GM23248 (cell line): Measurements from ENCODE around the gene PERCC1. TPM values are rescaled to one million over a fixed set of nuclear protein-coding genes. Genes with fewer than 3 reads are reported as not detected.

Experiments used
- DNase-seq: peaks from one replicate; pipeline ENCODE4 v3.0.0-alpha.2; 2015
- H2AFZ ChIP-seq: fragments of 200-600 bp; sonication (generic); 2 replicates; pipeline ENCODE4 v1.6.1; 2016; ENCODE audit warnings: antibody characterized with exemption
- H3F3A ChIP-seq: fragments of 200-600 bp; sonication (generic); 2 replicates; pipeline ENCODE4 v1.6.1; 2016; ENCODE audit warnings: mild to moderate bottlenecking, antibody characterized with exemption, mixed run types; ENCODE audit not compliant: insufficient read depth
- H3K27ac ChIP-seq: fragments of 200-600 bp; sonication (generic); 2 replicates; pipeline ENCODE4 v1.5.1; 2016; ENCODE audit warnings: mild to moderate bottlenecking
- H3K27me3 ChIP-seq: fragments of 200-600 bp; sonication (generic); replicated peaks from 2 replicates; pipeline ENCODE4 v1.6.1; 2016; ENCODE audit warnings: mild to moderate bottlenecking; ENCODE audit not compliant: insufficient read depth
- H3K36me3 ChIP-seq: fragments of 200-600 bp; sonication (generic); 2 replicates; pipeline ENCODE4 v1.6.1; 2016; ENCODE audit warnings: low read depth, mild to moderate bottlenecking
- H3K4me1 ChIP-seq: fragments of 200-600 bp; sonication (generic); 2 replicates; pipeline ENCODE4 v1.6.1; 2016; ENCODE audit warnings: mild to moderate bottlenecking; ENCODE audit not compliant: insufficient read depth
- H3K4me2 ChIP-seq: fragments of 200-600 bp; sonication (generic); one replicate; pipeline ENCODE4 v1.6.1; 2016; ENCODE audit warnings: mild to moderate bottlenecking; ENCODE audit not compliant: unreplicated experiment
- H3K4me3 ChIP-seq: fragments of 200-600 bp; sonication (generic); 2 replicates; pipeline ENCODE4 v1.5.1; 2016; ENCODE audit warnings: mild to moderate bottlenecking
- H3K79me2 ChIP-seq: fragments of 200-600 bp; sonication (generic); 2 replicates; pipeline ENCODE4 v1.6.1; 2016; ENCODE audit warnings: mild to moderate bottlenecking; ENCODE audit not compliant: insufficient read depth
- H3K9ac ChIP-seq: fragments of 200-600 bp; sonication (generic); 2 replicates; pipeline ENCODE4 v1.6.1; 2016; ENCODE audit warnings: mild to moderate bottlenecking
- H3K9me2 ChIP-seq: fragments of 200-600 bp; sonication (generic); 2 replicates; pipeline ENCODE4 v1.6.1; 2016; ENCODE audit warnings: mixed run types, mild to moderate bottlenecking, moderate library complexity; ENCODE audit not compliant: insufficient read depth
- H3K9me3 ChIP-seq: fragments of 200-600 bp; sonication (generic); one replicate; pipeline ENCODE4 v1.6.1; 2017; ENCODE audit warnings: low read depth
- H4K20me1 ChIP-seq: fragments of 200-600 bp; sonication (generic); 2 replicates; pipeline ENCODE4 v1.6.0; 2016; ENCODE audit not compliant: insufficient read depth
- EZH2 ChIP-seq: fragments of 200-600 bp; sonication (generic); IDR thresholded peaks from 2 replicates; pipeline ENCODE4 v1.6.1; 2018; ENCODE audit warnings: antibody characterized with exemption, mild to moderate bottlenecking; ENCODE audit not compliant: insufficient read depth, poor library complexity, severe bottlenecking
- EZH2phosphoT487 ChIP-seq: fragments of 200-600 bp; sonication (generic); IDR thresholded peaks from 2 replicates; pipeline ENCODE4 v1.6.1; 2018; ENCODE audit warnings: antibody characterized with exemption, moderate library complexity, mild to moderate bottlenecking, low read depth; ENCODE audit not compliant: insufficient read depth
- WGBS, 2 experiments: methylation state at CpG; one replicate each; pipeline ENCODE4 v1.1.6; 2015 to 2017; ENCODE audit warnings: low lambda C conversion rate in 2 of 2, low coverage in 1 of 2; ENCODE audit errors: missing lambda C conversion rate in 2 of 2; 5-methylcytosine and 5-hydroxymethylcytosine counted together
- in situ Hi-C: fragments of 300-500 bp; cut with MboI; formaldehyde crosslinking; loops from 2 replicates; pipeline ENCODE4 v1.15.0; 2020
- polyA plus RNA-seq: library from polyadenylated mRNA; unstranded; fragments of >200 nt; fragmentation: Nextera tagmentation; extraction: Ambion mirVana; gene quantifications from 2 replicates; pipeline ENCODE4 v1.2.1, GENCODE V29; 2016
- total RNA-seq: library from RNA; depleted of rRNA; stranded (reverse); fragments of >200 nt; shearing (Covaris generic); gene quantifications from 2 replicates; pipeline ENCODE4 v1.2.3, GENCODE V29; 2014

The PERCC1 gene
- total and polyA plus RNA-seq, 2 experiments from 2014 or later, result not detected

GRCh38 chr16:1433756-1434155 lies 2.9 kb downstream of the PERCC1 start:
- in situ Hi-C loops, result no loop called here
- H2AFZ ChIP-seq, result no peak overlapping the region
- no peaks in the 10 kb centered on the region for H3K4me1 ChIP-seq
- DNase-seq, result no peak
- H3K36me3 ChIP-seq, result no peaks in the 10 kb centered on the region
- H3K27ac ChIP-seq, result no peak overlapping the region
- H3F3A ChIP-seq, result no peaks in the 10 kb centered on the region
- H3K79me2 ChIP-seq, result no peaks in the 10 kb centered on the region
- H3K4me2 ChIP-seq, result no peak overlapping the region
- H3K9me3 ChIP-seq, result no peaks in the 10 kb centered on the region
- no peaks in the 10 kb centered on the region for H4K20me1 ChIP-seq
- H3K27me3 ChIP-seq, result no peaks in the 10 kb centered on the region
- H3K9me2 ChIP-seq, result no peaks in the 10 kb centered on the region
- 49 to 50% methylated on average over 16 to 18 of the region's 22 CpGs for WGBS, 2 experiments
- no peak for TF ChIP-seq EZH2phosphoT487
- no peak for TF ChIP-seq EZH2
- H3K4me3 ChIP-seq, result no peak overlapping the region
- no peak overlapping the region for H3K9ac ChIP-seq

- 90 to 95% methylated on average over 34 to 39 of the region's 40 CpGs for WGBS, 2 experiments
- no peak for TF ChIP-seq EZH2phosphoT487
- in situ Hi-C loops, result no loop called here
- Histone ChIP-seq H3K4me1 (no peaks in the 10 kb centered on the region), H2AFZ (no peak overlapping the region), H3F3A (no peaks in the 10 kb centered on the region), H3K9me3 (no peaks in the 10 kb centered on the region), H3K9ac (no peak overlapping the region), H3K36me3 (no peaks in the 10 kb centered on the region), H3K4me2 (no peak overlapping the region), H3K9me2 (no peaks in the 10 kb centered on the region), H4K20me1 (no peaks in the 10 kb centered on the region), H3K27me3 (no peaks in the 10 kb centered on the region), H3K4me3 (no peak overlapping the region), H3K79me2 (no peaks in the 10 kb centered on the region), H3K27ac (no peak overlapping the region)
- DNase-seq, result no peak
These were observed 4.0 kb downstream of the PERCC1 start for GRCh38 chr16:1434644-1435592.

GRCh38 chr16:1435921-1436697 lies 5.2 kb downstream of the PERCC1 start:
- H4K20me1 ChIP-seq, result no peaks in the 10 kb centered on the region
- H3K9me2 ChIP-seq, result no peaks in the 10 kb centered on the region
- DNase-seq, result no peak
- H3K79me2 ChIP-seq, result no peaks in the 10 kb centered on the region
- no peaks in the 10 kb centered on the region for H3K36me3 ChIP-seq
- TF ChIP-seq EZH2phosphoT487, result no peak
- TF ChIP-seq EZH2, result no peak
- no peaks in the 10 kb centered on the region for H3K4me1 ChIP-seq
- no peaks in the 10 kb centered on the region for H3K27me3 ChIP-seq
- in situ Hi-C loops, result no loop called here
- H3K9ac ChIP-seq, result no peak overlapping the region
- H3K27ac ChIP-seq, result no peak overlapping the region
- H3F3A ChIP-seq, result no peaks in the 10 kb centered on the region
- H3K4me3 ChIP-seq, result no peak overlapping the region
- H2AFZ ChIP-seq, result no peak overlapping the region
- 80 to 84% methylated on average over 27 to 28 of the region's 32 CpGs for WGBS, 2 experiments
- no peak overlapping the region for H3K4me2 ChIP-seq
- H3K9me3 ChIP-seq, result no peaks in the 10 kb centered on the region

DNA sequence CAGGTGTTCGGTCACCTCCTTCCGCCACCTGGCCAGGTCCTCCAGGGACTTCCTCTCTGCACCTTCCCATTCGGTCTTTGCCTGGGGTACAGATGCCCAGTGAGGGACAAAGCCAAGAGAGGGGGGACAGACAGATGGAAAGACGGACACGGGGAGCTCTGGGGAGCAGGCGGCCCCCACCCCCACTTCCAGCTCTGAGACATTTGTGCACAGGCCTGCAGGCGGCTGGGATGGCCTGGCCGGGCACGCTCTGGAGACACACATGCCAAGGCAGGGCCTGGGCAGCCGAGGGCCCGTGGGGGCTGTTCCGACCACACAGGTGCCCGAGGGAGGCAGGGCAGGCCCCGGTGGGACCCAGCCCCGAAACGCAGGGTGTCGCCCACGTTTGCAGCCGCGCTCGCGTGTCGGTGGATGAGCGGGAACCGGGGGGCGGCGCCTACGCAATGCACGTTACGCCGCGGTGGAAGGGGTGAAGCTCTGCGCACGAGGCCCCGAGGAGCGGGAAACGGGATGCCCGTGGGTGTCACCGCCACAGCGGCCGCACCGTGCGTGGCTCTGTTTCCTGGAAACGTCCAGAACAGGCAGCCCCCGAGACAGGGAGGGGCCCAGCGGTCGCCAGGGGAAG lies 6.0 kb downstream of the PERCC1 start:
- no peaks in the 10 kb centered on the region for H3F3A ChIP-seq
- no peaks in the 10 kb centered on the region for H3K4me1 ChIP-seq
- H3K79me2 ChIP-seq, result no peaks in the 10 kb centered on the region
- H3K4me3 ChIP-seq, result no peak overlapping the region
- H3K9ac ChIP-seq, result no peak overlapping the region
- H2AFZ ChIP-seq, result no peak overlapping the region
- H3K27me3 ChIP-seq, result no peaks in the 10 kb centered on the region
- no peaks in the 10 kb centered on the region for H3K9me3 ChIP-seq
- H3K4me2 ChIP-seq, result no peak overlapping the region
- no peaks in the 10 kb centered on the region for H4K20me1 ChIP-seq
- DNase-seq, result no peak
- no peak overlapping the region for H3K27ac ChIP-seq
- TF ChIP-seq EZH2 (no peak), EZH2phosphoT487 (no peak)
- H3K9me2 ChIP-seq, result no peaks in the 10 kb centered on the region
- in situ Hi-C loops, result no loop called here
- H3K36me3 ChIP-seq, result no peaks in the 10 kb centered on the region
- WGBS, 2 experiments, result 89 to 92% methylated on average over 42 to 47 of the region's 47 CpGs
